ENCODE data around the gene LRRC8D.

Gene LRRC8D

GRCh38 chr1:89888480-89889322, 67.9 kb downstream of the LRRC8D start:
- no peak for TF ChIP-seq CTCF (IDR thresholded peaks at IDR 0.05; ENCODE audit: extremely low read depth, missing control alignments)
- DNase-seq (ENCODE audit: low spot score): no peak

GRCh38 chr1:89889323-89889615, 68.4 kb downstream of the LRRC8D start:
- TF ChIP-seq CTCF (IDR thresholded peaks at IDR 0.05; ENCODE audit: extremely low read depth, missing control alignments): no peak
- DNase-seq (ENCODE audit: low spot score): no peak

- TF ChIP-seq CTCF (IDR thresholded peaks at IDR 0.05; ENCODE audit: extremely low read depth, missing control alignments): no peak
- no peak for DNase-seq (ENCODE audit: low spot score)
These were observed 69.4 kb downstream of the LRRC8D start for GRCh38 chr1:89890085-89890752.

- no peak for TF ChIP-seq CTCF (IDR thresholded peaks at IDR 0.05; ENCODE audit: extremely low read depth, missing control alignments)
- DNase-seq (ENCODE audit: low spot score): no peak
These were observed 72.0 kb downstream of the LRRC8D start for GRCh38 chr1:89892816-89893215.

GRCh38 chr1:89894210-89895201, 73.7 kb downstream of the LRRC8D start:
- TF ChIP-seq CTCF (IDR thresholded peaks at IDR 0.05; ENCODE audit: extremely low read depth, missing control alignments): no peak
- DNase-seq (ENCODE audit: low spot score): no peak

GRCh38 chr1:89896105-89896942, 75.5 kb downstream of the LRRC8D start:
- no peak for TF ChIP-seq CTCF (IDR thresholded peaks at IDR 0.05; ENCODE audit: extremely low read depth, missing control alignments)

More at GRCh38 chr1:89896105-89896942, 75.5 kb downstream of the LRRC8D start:
- no peak for DNase-seq (ENCODE audit: low spot score)

Measured in GM20000 (cell line).